ENCODE results near the gene OPRM1. TPM values are rescaled to one million over a fixed set of nuclear protein-coding genes. Genes with fewer than 3 reads are reported as not detected.

OPRM1 gene
- total RNA-seq, 1 experiment from 2014 or later = not detected

- H3K4me1 ChIP-seq (ENCODE audit: insufficient read depth, low read length) = peaks cover 6% of the 10 kb centered on the region; the same call in 1 of the 2 replicates
- H4K91ac ChIP-seq (ENCODE audit: insufficient read length, low read depth, low read length) = no peak overlapping the region
- no peak overlapping the region for H3K56ac ChIP-seq (ENCODE audit: insufficient read length, low read depth, low read length)
- Mint-ChIP-seq H3K27ac (no peak overlapping the region), H3K9me3 (peaks cover 15 to 21% of the 10 kb centered on the region in 2 experiments), H3K36me3 (ENCODE audit: insufficient read depth in 1 of 3, low read depth in 3 of 3) (peaks cover 4 to 7% (median 5%) of the 10 kb centered on the region in 3 experiments; a peak in 4 of 7 replicates), H3K27me3 (ENCODE audit: low read depth) (peaks cover 6% of the 10 kb centered on the region; the same call in 1 of the 2 replicates), H3K4me1 (peaks cover 15 to 19% of the 10 kb centered on the region in 2 experiments), H3K4me3 (no peak overlapping the region)
- no peak overlapping the region for H3K9ac ChIP-seq (ENCODE audit: extremely low read depth, insufficient read length, low read length)
- H2BK15ac ChIP-seq (ENCODE audit: low read depth, low read length) = no peak overlapping the region
- H2AFZ ChIP-seq (ENCODE audit: low read length) = no peak overlapping the region
- no peak for TF ChIP-seq CTCF (conservative IDR thresholded peaks at IDR 0.05)
- no CpG with 5 or more reads among the region's 2 CpGs for WGBS (ENCODE audit: extremely low coverage, insufficient read length, low lambda C conversion rate)
- H2BK5ac ChIP-seq (ENCODE audit: insufficient read length, low read length) = no peak overlapping the region
- H3K9me3 ChIP-seq (ENCODE audit: control insufficient read depth, low read depth, low read length) = no peaks in the 10 kb centered on the region
- H3K79me2 ChIP-seq (ENCODE audit: insufficient read depth, low read length) = no peaks in the 10 kb centered on the region
- no peak overlapping the region for H3K4me2 ChIP-seq (ENCODE audit: insufficient read depth, insufficient read length, low read length)
- no peak overlapping the region for H2AK5ac ChIP-seq (ENCODE audit: insufficient read length, low read length)
- H3K79me1 ChIP-seq (ENCODE audit: insufficient read depth, low read depth, low read length, poor library complexity, severe bottlenecking) = no peaks in the 10 kb centered on the region
- no peak overlapping the region for H2BK120ac ChIP-seq (ENCODE audit: low read depth, low read length, poor library complexity, severe bottlenecking)
- H3K23me2 ChIP-seq (ENCODE audit: insufficient read length, low read depth, low read length, poor library complexity, severe bottlenecking) = no peaks in the 10 kb centered on the region
- H3T11ph ChIP-seq (ENCODE audit: low read length) = no peak overlapping the region
- H4K8ac ChIP-seq (replicated peaks; ENCODE audit: insufficient read length, low read depth, low read length) = no peak overlapping the region
- no peak for DNase-seq
- no peak overlapping the region for H3K18ac ChIP-seq (ENCODE audit: insufficient read length, low read depth, low read length)
- H4K20me1 ChIP-seq (ENCODE audit: control insufficient read depth, insufficient read depth, insufficient read length) = no peaks in the 10 kb centered on the region
- no peak overlapping the region for H3K23ac ChIP-seq (ENCODE audit: insufficient read length, low read depth, low read length)
- H4K5ac ChIP-seq (ENCODE audit: insufficient read length, low read depth, low read length) = no peak overlapping the region
- H3K14ac ChIP-seq (ENCODE audit: insufficient read depth, low read length) = no peak overlapping the region
- no peak overlapping the region for H3K27ac ChIP-seq (ENCODE audit: insufficient read length, low read depth, low read length)
- H2BK12ac ChIP-seq (ENCODE audit: insufficient read length, low read depth, low read length) = no peak overlapping the region
- H3K4ac ChIP-seq (ENCODE audit: low read depth, low read length) = no peak overlapping the region
- no peaks in the 10 kb centered on the region for H3K27me3 ChIP-seq (ENCODE audit: insufficient read depth, low read length)
- H2BK20ac ChIP-seq (ENCODE audit: low read depth, low read length, poor library complexity, severe bottlenecking) = no peak overlapping the region
Measured at GRCh38 chr6:154125421-154125820, 86.4 kb downstream of the OPRM1 start.

All from H9 (cell line).